Neural cell (in vitro differentiated cells): ENCODE data around the gene C4A.

Source experiments
- CTCF ChIP-seq: fragments of 450-650 bp; IDR thresholded peaks from 2 replicates; pipeline ENCODE4 v1.5.1; 2014; ENCODE audit warnings: antibody characterized with exemption, mild to moderate bottlenecking, moderate library complexity; ENCODE audit not compliant: poor library complexity, severe bottlenecking
- EZH2 ChIP-seq: fragments of 200-600, 300-800 bp; shearing (Covaris generic), sonication (generic); IDR thresholded peaks from 2 replicates; pipeline ENCODE4 v1.6.1; 2014; ENCODE audit warnings: antibody characterized with exemption, low read length, borderline replicate concordance, mild to moderate bottlenecking; ENCODE audit not compliant: insufficient read depth, poor library complexity, severe bottlenecking
- REST ChIP-seq: IDR thresholded peaks from 2 replicates; pipeline ENCODE4 v1.6.1; 2012; ENCODE audit warnings: borderline replicate concordance

GRCh38 chr6:31946370-31946885, 35.4 kb upstream of the C4A start:
- TF ChIP-seq CTCF: no peak
- no peak for TF ChIP-seq REST
- no peak for TF ChIP-seq EZH2
